Neural cell (in vitro differentiated cells): ENCODE measurements around the gene FSCN2. TPM values are rescaled to one million over a fixed set of nuclear protein-coding genes. Genes with fewer than 3 reads are reported as not detected.

ENCODE experiments used
- H2AFZ ChIP-seq: fragments of 200-600, 300-800 bp; sonication (generic), shearing (Covaris generic); 2 replicates; pipeline ENCODE4 v1.6.0; 2014; ENCODE audit warnings: low read depth, mild to moderate bottlenecking, antibody characterized with exemption, low read length, moderate library complexity
- H3F3A ChIP-seq: fragments of 200-600 bp; shearing (Covaris generic); 2 replicates; pipeline ENCODE4 v1.6.1; 2016; ENCODE audit warnings: mild to moderate bottlenecking, moderate library complexity, mixed read lengths, antibody characterized with exemption, low read length; ENCODE audit not compliant: insufficient read depth, poor library complexity, severe bottlenecking
- H3K27ac ChIP-seq: fragments of 200-600, 300-800 bp; sonication (generic), shearing (Covaris generic); 2 replicates; pipeline ENCODE4 v1.5.1; 2014; ENCODE audit warnings: mild to moderate bottlenecking, low read length, moderate library complexity
- H3K27me3 ChIP-seq: fragments of 300-800, 200-600 bp; sonication (generic), shearing (Covaris generic); 2 replicates; pipeline ENCODE4 v1.6.0; 2014; ENCODE audit warnings: mild to moderate bottlenecking, low read depth, low read length, moderate library complexity; ENCODE audit not compliant: insufficient read depth
- H3K36me3 ChIP-seq: fragments of 300-800, 200-600 bp; sonication (generic), shearing (Covaris generic); 2 replicates; pipeline ENCODE4 v1.5.1; 2014; ENCODE audit warnings: mild to moderate bottlenecking, antibody characterized with exemption, low read length, moderate library complexity; ENCODE audit not compliant: insufficient read depth
- H3K4me2 ChIP-seq: fragments of 300-800, 200-600 bp; sonication (generic), shearing (Covaris generic); 2 replicates; pipeline ENCODE4 v1.6.0; 2014; ENCODE audit warnings: mild to moderate bottlenecking, low read length
- H3K4me3 ChIP-seq: fragments of 300-800, 200-600 bp; sonication (generic), shearing (Covaris generic); 2 replicates; pipeline ENCODE4 v1.5.1; 2014; ENCODE audit warnings: mild to moderate bottlenecking, low read length, moderate library complexity
- H3K79me2 ChIP-seq: fragments of 200-600 bp; shearing (Covaris generic); replicated peaks from 2 replicates; pipeline ENCODE4 v1.6.0; 2014; ENCODE audit warnings: mild to moderate bottlenecking, low read length, moderate library complexity; ENCODE audit not compliant: insufficient read depth
- H3K9ac ChIP-seq: fragments of 300-800, 200-600 bp; sonication (generic), shearing (Covaris generic); 2 replicates; pipeline ENCODE4 v1.6.1; 2016; ENCODE audit warnings: mild to moderate bottlenecking, low read length, mixed read lengths
- H3K9me2 ChIP-seq: fragments of 200-600 bp; shearing (Covaris generic); 2 replicates; pipeline ENCODE4 v1.6.1; 2016; ENCODE audit warnings: mild to moderate bottlenecking, low read length, mixed read lengths; ENCODE audit not compliant: insufficient read depth
- H3K9me3 ChIP-seq: fragments of 200-600, 300-800 bp; sonication (generic), shearing (Covaris generic); 2 replicates; pipeline ENCODE4 v1.6.1; 2016; ENCODE audit warnings: mild to moderate bottlenecking, mixed run types, low read length, moderate library complexity, mixed read lengths
- H4K20me1 ChIP-seq: fragments of 200-600 bp; shearing (Covaris generic); 2 replicates; pipeline ENCODE4 v1.6.1; 2016; ENCODE audit warnings: mild to moderate bottlenecking, mixed run types; ENCODE audit not compliant: insufficient read depth
- CTCF ChIP-seq: fragments of 450-650 bp; IDR thresholded peaks from 2 replicates; pipeline ENCODE4 v1.5.1; 2014; ENCODE audit warnings: antibody characterized with exemption, mild to moderate bottlenecking, moderate library complexity; ENCODE audit not compliant: poor library complexity, severe bottlenecking
- EP300 ChIP-seq: fragments of 450-650 bp; conservative IDR thresholded peaks from 2 replicates; pipeline ENCODE4 v1.6.1; 2014; ENCODE audit warnings: antibody characterized with exemption, mild to moderate bottlenecking, moderate library complexity; ENCODE audit not compliant: poor library complexity, severe bottlenecking
- EZH2 ChIP-seq: fragments of 200-600, 300-800 bp; shearing (Covaris generic), sonication (generic); IDR thresholded peaks from 2 replicates; pipeline ENCODE4 v1.6.1; 2014; ENCODE audit warnings: antibody characterized with exemption, low read length, borderline replicate concordance, mild to moderate bottlenecking; ENCODE audit not compliant: insufficient read depth, poor library complexity, severe bottlenecking
- MXI1 ChIP-seq: fragments of 450-650 bp; conservative IDR thresholded peaks from 2 replicates; pipeline ENCODE4 v1.6.1; 2014; ENCODE audit warnings: antibody characterized with exemption, mild to moderate bottlenecking; ENCODE audit not compliant: poor library complexity, severe bottlenecking
- POLR2AphosphoS5 ChIP-seq: IDR thresholded peaks from 2 replicates; pipeline ENCODE4 v1.6.1; 2012
- RAD21 ChIP-seq: fragments of 450-650 bp; conservative IDR thresholded peaks from 2 replicates; pipeline ENCODE4 v1.6.1; 2014; ENCODE audit warnings: antibody characterized with exemption, mild to moderate bottlenecking, moderate library complexity
- REST ChIP-seq: IDR thresholded peaks from 2 replicates; pipeline ENCODE4 v1.6.1; 2012; ENCODE audit warnings: borderline replicate concordance
- SMC3 ChIP-seq: fragments of 450-650 bp; conservative IDR thresholded peaks from 2 replicates; pipeline ENCODE4 v1.6.1; 2014; ENCODE audit warnings: antibody characterized with exemption, mild to moderate bottlenecking, moderate library complexity; ENCODE audit not compliant: poor library complexity
- TAF1 ChIP-seq: IDR thresholded peaks from 2 replicates; pipeline ENCODE4 v1.6.1; 2012; ENCODE audit warnings: low read depth
- polyA plus RNA-seq: library from polyadenylated mRNA; depleted of rRNA; stranded (reverse); fragments of >200 nt; gene quantifications from 2 replicates; pipeline ENCODE4 v1.2.3, GENCODE V29; 2014

The FSCN2 gene
- polyA plus RNA-seq, 1 donor from 2014 or later: 4.8 TPM

- Histone ChIP-seq H3K9me2 (no peaks in the 10 kb centered on the region), H3K27ac (peak overlapping the region; percentile 83), H2AFZ (peak overlapping the region; percentile 80), H3K27me3 (peaks cover 3% of the 10 kb centered on the region), H3K9me3 (no peaks in the 10 kb centered on the region), H3K9ac (peak overlapping the region; percentile 92), H3K4me2 (peak overlapping the region; percentile 87), H3K79me2 (peaks cover 13% of the 10 kb centered on the region), H4K20me1 (no peaks in the 10 kb centered on the region), H3K36me3 (no peaks in the 10 kb centered on the region), H3K4me3 (peak overlapping the region; percentile 99), H3F3A (no peaks in the 10 kb centered on the region)
- no peak for TF ChIP-seq TAF1
- TF ChIP-seq CTCF: peak; percentile 49
- no peak for TF ChIP-seq POLR2AphosphoS5
- TF ChIP-seq MXI1: no peak
- no peak for TF ChIP-seq EZH2
- TF ChIP-seq REST: no peak
- TF ChIP-seq EP300: no peak
- TF ChIP-seq SMC3: peak; percentile 56
- peak; percentile 25 for TF ChIP-seq RAD21
These were observed 24.9 kb downstream of the FSCN2 start for GRCh38 chr17:81553018-81553615.

GRCh38 chr17:81553616-81554181 is 25.5 kb downstream of the FSCN2 start:
- peak overlapping the region; percentile 92 for H3K9ac ChIP-seq
- no peaks in the 10 kb centered on the region for H3K36me3 ChIP-seq
- TF ChIP-seq SMC3: no peak
- TF ChIP-seq EP300: no peak
- no peak for TF ChIP-seq RAD21
- no peak for TF ChIP-seq EZH2
- no peak for TF ChIP-seq TAF1
- TF ChIP-seq POLR2AphosphoS5: no peak
- TF ChIP-seq CTCF: no peak
- TF ChIP-seq REST: no peak
- TF ChIP-seq MXI1: no peak
- H3K27ac ChIP-seq: peak overlapping the region; percentile 83
- H4K20me1 ChIP-seq: no peaks in the 10 kb centered on the region
- no peak overlapping the region for H2AFZ ChIP-seq
- no peaks in the 10 kb centered on the region for H3K9me2 ChIP-seq
- no peaks in the 10 kb centered on the region for H3F3A ChIP-seq
- no peaks in the 10 kb centered on the region for H3K9me3 ChIP-seq
- H3K4me2 ChIP-seq: peak overlapping the region; percentile 87
- peaks cover 3% of the 10 kb centered on the region for H3K27me3 ChIP-seq
- H3K4me3 ChIP-seq: peak overlapping the region; percentile 99
- H3K79me2 ChIP-seq: peaks cover 13% of the 10 kb centered on the region
